ENCODE measurements around the gene LRRC75B.
"Not testable (repeated sequence)": the region's sequence is repeated elsewhere in the genome, so short reads cannot be mapped to it uniquely, and the experiment has no call there.

LRRC75B gene
- total RNA-seq: 0 to 0.56 reads per million in 2 donors

GRCh38 chr22:24592851-24593558 lies at the start of gene LRRC75B:
Gene LRRC75B, minus strand, starts transcription at chr22:24593073. Its CDS starts 34 bp downstream, at chr22:24593039.
- DNase-seq: no peak

DNA sequence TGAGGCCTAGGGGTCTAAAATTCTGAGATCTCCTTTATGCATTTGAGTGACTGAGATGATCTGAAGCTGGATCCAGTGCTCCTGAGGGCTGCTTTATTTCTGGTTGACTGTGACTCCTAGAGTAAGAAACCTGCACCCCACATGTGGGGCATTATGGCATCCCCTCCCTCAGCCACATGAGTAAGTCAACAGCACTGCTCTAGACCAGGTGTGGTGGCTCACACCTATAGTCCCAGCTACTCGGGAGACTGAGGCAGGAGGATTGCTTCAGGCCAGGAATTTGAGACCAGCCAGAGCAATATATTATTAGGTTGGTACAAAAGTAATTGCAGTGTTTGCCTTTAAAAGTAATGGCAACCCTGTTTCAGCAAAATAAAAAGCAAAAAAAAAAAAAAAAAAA lies 49.4 kb upstream of the LRRC75B start:
- DNase-seq: not testable (repeated sequence)

DNA sequence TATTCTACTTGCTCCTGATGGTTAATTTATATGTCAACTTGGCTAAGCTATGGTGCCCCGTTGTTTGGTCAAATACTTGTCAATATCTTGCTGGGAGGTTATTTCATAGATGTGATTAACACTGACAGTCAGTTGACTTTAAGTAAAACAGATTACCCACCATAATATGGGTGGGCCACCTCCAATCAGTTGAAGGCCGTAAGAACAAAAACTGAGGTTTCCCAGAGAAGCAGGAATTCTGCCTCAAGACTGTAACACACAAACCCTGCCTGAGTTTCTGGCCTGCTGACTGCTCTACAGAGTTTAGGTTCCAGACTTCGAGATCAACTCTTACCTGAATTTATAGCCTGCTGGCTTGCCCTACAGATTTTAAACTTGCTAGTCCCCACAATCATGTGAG lies 43.6 kb upstream of the LRRC75B start:
- not testable (repeated sequence) for DNase-seq

GRCh38 chr22:24634776-24635389 lies 42.0 kb upstream of the LRRC75B start:
- not testable (repeated sequence) for DNase-seq

DNA sequence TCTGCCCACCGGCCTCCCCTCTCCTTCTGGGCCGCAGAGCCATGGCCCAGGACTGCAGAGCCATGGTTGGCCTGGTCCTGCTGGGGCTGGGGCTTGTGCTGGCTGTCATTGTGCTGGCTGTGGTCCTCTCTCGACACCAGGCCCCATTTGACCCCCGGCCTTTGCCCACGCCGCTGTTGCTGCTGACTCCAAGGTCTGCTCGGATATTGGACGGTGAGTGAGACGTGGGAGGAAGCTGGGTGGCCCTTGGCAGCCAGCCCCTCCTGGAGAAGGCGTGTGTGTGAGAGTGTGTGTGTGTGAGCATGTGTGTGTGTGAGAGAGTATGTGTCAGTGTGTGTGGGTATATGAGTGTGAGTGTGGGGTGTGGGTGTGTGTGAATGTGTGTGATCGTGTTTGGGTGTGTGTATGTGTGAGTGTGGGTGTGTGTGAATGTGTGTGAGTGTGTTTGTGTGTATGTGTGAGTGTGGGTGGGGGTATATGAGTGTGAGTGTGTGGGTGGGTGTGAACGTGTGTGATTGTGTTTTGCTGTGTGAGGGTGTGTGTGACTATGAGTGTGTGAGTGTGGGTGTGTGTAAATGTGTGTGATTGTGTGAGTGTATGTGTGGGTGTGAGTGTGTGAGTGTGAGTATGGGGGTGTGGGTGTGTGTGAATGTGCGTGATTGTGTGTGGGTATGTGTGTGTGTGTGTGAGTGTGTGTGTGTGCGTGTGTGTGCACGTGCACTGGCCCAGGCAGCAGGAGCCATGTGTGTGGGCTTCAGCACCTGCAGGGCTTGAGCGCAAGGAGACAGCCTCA lies 40.6 kb upstream of the LRRC75B start:
- DNase-seq: not testable (repeated sequence)

- not testable (repeated sequence) for DNase-seq
Observed at GRCh38 chr22:24632642-24633041, 39.8 kb upstream of the LRRC75B start.

DNA sequence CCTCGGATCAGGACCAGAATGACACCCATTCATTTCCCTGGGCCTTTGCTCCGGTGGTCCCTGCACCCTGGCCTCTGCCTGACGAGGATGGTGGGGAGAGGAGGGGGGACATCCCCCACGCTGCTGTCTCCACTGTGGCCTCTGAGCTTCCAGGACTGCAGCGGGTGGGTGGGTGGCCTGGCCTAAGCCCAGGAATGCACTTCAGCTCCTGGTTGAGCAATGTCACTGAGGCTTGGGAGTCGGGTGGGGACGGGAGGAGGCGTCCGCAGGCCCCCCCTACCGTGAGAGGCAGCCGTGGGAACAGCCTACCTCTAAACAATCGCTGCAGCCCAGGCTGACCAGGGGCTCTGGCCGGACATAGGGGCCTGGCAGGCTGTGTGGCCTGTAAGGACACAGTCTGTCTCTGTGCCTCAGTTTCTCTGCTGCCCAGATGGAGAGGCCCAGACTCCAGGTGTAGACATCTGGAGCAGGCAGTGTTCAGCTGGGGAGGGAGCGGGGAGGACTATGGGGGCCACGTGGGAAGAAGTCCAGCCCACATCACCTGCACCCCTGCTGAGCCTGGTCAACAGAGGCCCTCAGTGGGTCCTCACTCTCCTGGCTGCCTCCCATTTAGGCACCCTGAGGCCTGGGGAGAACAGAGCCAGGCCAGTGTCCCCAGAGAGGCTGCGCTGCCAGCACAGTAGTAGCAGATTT lies 38.7 kb upstream of the LRRC75B start:
- not testable (repeated sequence) for DNase-seq

DNA sequence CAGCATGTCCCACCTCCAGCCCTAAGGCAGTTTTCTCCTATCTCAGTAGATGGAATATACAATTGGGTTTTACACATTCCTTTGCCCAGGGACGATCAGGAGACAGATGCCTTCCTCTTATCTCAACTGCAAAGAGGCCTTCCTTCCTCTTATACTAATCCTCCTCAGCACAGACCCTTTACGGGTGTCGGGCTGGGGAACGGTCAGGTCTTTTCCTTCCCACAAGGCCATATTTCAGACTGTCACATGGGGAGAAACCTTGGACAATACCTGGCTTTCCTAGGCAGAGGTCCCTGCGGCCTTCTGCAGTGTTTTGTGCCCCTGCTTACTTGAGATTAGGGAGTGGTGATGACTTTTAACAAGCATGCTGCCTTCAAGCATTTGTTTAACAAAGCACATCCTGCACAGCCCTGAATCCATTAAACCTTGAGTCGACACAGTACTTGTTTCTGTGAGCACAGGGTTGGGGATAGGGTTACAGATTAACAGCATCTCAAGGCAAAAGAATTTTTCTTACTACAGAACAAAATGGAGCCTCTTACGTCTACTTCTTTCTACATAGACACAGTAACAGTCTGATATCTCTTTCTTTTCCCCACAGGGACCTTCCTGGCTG lies 38.0 kb upstream of the LRRC75B start:
- DNase-seq: not testable (repeated sequence)

- not testable (repeated sequence) for DNase-seq
Observed at GRCh38 chr22:24629069-24629468, 36.2 kb upstream of the LRRC75B start.

DNA sequence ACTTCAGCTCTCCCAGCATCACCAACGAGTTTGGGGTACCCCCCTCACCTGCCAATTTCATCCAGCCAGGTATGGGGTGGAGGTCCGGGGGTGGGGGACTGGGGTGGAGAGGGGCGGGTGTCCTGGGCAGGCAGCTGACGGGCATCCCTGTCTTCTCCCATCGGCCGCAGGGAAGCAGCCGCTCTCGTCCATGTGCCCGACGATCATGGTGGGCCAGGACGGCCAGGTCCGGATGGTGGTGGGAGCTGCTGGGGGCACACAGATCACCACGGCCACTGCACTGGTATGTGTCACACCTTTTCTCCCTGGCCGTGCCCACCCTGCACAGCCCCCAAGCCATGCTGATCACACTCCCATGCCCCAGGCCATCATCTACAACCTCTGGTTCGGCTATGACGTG lies 35.0 kb upstream of the LRRC75B start:
- not testable (repeated sequence) for DNase-seq

GRCh38 chr22:24622596-24622995 lies 29.7 kb upstream of the LRRC75B start:
- not testable (repeated sequence) for DNase-seq

- DNase-seq: not testable (repeated sequence)
Observed at GRCh38 chr22:24621244-24621643, 28.4 kb upstream of the LRRC75B start.

GRCh38 chr22:24614794-24615193 lies 21.9 kb upstream of the LRRC75B start:
- DNase-seq: not testable (repeated sequence)

DNA sequence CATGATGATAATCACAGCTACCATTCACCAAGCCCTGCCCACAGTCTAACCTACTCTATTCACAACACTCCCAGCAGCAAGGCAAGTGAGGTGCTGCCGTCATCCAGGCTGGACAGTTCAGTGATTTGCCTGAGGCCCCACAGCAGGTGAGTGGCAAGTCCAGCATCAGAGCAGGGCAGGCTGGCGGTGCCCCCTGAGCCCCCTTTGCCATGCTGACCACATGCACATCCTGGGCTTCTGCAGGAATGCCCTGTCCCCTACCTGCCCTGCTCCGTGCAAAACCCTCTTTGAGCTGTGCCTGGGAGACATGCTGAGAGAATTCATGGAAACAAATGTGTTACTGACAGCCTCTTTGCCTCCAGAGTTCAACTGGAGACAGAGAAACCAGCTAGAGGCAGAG lies 17.0 kb upstream of the LRRC75B start:
- not testable (repeated sequence) for DNase-seq

GRCh38 chr22:24608327-24608726 lies 15.5 kb upstream of the LRRC75B start:
- not testable (repeated sequence) for DNase-seq

- peak; percentile 28 for DNase-seq
Observed at GRCh38 chr22:24607429-24607983, 14.6 kb upstream of the LRRC75B start.

DNA sequence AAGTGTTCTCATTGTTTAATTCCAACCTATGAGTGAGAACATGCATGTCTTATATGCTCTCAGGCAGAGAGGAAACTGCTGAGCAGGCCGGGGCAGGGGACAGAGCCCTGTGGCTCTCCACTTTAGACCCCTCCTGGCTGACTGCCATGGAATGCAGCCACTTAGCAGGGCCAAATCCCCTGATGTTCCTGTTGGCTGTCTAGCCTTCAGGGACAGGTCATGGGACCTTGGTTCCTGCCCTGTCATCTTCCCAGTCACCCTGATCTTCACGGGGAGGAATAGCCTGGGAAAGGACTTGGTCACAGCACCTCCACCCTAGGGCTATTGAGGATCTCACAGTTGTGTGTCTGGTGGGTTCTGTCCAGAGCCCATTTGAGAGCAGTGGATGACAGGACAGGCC lies 13.5 kb upstream of the LRRC75B start:
- DNase-seq: not testable (repeated sequence)

DNA sequence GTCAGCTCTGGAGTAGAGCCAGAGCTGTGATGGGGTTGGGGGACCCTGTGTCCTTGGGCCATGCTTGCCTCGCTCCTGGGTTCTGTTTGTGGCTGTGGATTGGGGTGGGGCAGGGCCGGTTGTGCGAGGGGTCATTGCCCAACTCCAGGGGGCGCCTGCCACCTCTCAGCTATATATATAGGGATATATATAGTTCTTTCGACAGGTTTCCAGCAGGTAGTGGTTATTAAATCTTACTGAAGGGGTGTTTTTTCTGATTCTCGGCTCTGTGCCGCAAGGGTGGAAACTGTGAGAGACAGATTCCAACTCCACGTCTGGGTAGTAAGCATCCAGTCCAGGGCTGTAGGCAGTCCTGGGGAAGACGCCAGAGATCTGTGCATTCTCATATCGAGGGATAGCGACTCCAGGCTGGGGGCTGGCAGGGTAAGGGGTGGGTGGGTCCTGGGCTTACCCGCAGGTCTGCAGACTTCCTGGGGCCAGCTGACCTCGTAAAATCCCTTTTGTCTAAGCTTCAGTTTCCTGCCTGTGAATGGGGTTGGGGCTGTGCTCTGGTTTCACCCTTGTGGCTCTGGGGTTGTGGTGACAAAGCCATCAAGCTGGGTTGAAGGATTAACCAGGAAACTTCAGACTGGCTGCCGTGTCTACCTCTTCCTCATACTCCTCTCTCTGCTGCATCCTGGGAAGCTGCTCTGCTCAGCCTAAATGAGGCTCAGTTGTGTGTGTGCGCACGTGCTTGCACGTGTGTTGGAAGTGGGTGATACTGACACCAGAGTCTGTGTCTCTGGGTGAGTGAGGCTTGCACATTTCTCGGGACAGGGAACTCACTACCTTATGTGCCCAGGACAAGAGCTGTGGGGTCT lies 11.1 kb upstream of the LRRC75B start:
- DNase-seq: not testable (repeated sequence)

GRCh38 chr22:24602847-24603769 lies 10.2 kb upstream of the LRRC75B start, which contains the start of gene GGT1:
Gene GGT1, plus strand, starts transcription at chr22:24603193. Its CDS starts 7,889 bp downstream, at chr22:24611082.
- DNase-seq: not testable (repeated sequence)
